ENCODE measurements around the gene SYMPK.

The SYMPK gene

DNA sequence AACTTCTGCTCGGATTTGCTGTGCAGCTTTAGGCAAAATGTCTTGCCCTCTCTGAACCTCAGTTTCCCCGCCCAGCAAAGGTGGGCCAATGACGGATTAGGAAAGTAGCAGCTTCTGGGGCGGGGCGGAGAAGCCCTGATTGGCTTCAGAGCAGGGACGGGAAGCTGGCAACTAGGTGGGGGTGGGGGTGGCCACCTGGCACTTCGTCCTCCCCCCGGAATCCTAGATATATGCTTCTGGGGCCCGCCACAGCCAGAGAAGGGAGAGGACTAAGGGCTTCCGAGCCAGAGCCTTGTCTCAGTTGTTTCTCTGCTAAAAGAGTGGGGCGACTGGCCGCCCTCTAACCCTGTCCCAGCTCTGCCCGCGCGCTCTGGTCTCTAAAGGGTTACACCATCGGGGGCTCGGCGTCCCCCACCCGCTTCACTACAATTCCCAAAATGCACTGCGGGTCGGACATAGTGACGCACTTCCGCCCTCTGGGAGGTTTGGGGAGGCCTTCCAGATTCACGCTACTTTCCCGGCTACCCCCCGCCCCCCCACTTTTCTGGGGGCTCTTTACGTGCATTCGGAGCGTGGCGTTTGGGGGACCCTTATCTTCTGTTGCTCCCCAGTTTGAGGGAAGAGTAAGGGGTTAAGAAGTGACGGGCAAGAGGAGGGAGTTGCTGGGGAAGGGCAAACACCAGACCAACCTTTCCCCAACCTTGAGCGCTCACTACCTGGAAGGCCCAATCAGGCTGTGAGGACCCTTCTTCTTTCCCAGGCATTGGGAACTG lies 23.7 kb upstream of the SYMPK start:
- peak overlapping the region; percentile 83 for H3K27ac ChIP-seq
- DNase-seq (ENCODE audit: low read depth, low spot score), result peak; percentile 88

DNA sequence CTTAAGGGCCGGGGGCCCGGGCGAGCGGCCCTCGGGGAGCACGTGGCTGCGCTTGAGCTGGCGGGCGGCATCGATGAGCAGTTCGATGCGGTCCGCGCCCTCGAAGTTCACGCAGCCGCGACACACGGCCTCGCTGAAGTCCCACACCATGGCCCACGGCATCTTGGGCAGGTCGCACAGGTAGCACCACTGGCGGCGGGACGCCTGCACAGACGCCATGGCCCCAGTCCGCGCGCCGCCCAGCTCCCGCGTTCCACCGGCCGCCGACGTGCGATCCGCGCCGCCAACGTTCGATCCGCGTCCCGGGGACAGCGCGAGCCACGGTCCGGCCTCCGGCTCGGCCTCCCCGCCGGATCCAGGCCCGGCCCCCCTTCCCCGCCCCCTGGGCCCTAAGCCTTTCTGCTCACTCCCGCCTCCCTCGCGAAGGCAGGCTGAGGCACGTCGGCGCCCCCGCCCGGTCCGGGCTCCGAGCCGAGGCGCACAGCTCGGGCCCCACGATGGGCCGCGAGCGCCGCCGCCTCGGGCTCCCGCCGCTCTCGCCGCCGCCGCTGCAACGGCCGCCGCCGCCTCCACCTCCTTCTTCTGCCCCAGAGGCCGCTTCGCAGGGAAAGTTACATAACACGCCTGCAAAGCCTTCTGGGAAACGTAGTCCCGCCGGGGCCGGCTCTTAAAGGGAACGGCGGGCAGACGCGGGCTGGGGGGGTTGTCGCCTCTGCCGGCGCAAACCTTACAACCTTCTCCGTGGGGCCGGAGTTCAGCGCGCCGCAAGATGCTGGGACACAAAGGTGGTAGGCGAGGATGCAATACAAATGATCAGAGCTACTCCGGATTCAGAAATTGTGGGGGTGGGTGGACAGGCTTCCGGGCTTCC lies 22.8 kb upstream of the SYMPK start, which contains the start of gene IRF2BP1:
Gene IRF2BP1, minus strand, starts transcription at position 586 of the 871 bp plus-strand sequence. Its CDS starts 367 bp downstream, at position 219.
- H3K27ac ChIP-seq, result peak within 1 kb of the TSS; percentile 83

GRCh38 chr19:45884682-45885555 lies 22.0 kb upstream of the SYMPK start:
- DNase-seq (ENCODE audit: low read depth, low spot score), result no peak
- peak overlapping the region; percentile 83 for H3K27ac ChIP-seq

More for the DNA sequence above, 22.8 kb upstream of the SYMPK start, which contains the start of gene IRF2BP1:
- DNase-seq (ENCODE audit: low read depth, low spot score), result peak; percentile 70

- no peak overlapping the region for H3K27ac ChIP-seq
- no peak for DNase-seq (ENCODE audit: low read depth, low spot score)
Observed at GRCh38 chr19:45883881-45884681, 21.1 kb upstream of the SYMPK start.

GRCh38 chr19:45883586-45883880 lies 20.6 kb upstream of the SYMPK start:
- DNase-seq (ENCODE audit: low read depth, low spot score), result no peak
- H3K27ac ChIP-seq, result no peak overlapping the region

GRCh38 chr19:45882652-45883585 lies 20.0 kb upstream of the SYMPK start:
- DNase-seq (ENCODE audit: low read depth, low spot score), result no peak
- peak overlapping the region; percentile 41 for H3K27ac ChIP-seq

GRCh38 chr19:45881909-45882528 lies 19.1 kb upstream of the SYMPK start:
- H3K27ac ChIP-seq, result no peak overlapping the region
- no peak for DNase-seq (ENCODE audit: low read depth, low spot score)

DNA sequence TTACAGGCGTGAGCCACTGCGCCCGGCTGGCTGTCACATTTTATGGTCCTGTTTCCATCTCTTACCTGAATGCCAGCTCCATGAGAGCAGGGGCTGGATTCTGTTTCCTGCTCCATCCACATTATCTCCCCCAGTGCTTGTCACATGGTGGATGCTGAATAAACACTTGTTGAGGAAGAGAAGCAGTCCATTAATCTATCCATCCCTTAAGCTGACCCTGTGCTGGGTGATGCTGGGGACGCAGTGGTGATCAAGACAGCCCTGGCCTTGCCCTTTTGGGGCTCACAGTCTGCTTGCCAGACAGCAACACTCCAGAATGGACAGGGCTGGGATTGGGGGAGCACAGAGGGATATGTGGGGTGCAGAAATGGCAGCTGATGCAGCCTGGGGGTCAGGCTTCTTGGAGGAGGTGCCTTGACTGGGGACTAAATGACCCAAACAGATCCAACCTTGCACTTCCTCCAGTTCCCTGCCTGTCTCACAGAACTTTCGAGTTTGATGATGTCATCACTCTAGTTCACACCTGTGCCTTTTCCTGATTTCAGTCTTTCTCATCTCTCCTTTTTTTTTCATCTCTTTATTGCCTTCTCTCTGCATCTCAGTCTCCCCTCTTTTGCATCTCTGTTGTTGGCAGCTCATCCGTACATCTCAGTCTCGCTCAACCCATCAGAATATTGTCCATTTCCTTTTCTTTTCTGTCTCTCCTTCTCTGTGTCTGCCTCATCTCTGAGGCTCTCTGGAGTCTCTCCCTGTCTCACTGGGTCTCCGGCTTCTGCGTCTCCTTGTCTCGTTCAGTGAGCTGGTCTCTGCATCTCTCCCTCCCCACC lies 18.3 kb upstream of the SYMPK start:
- no peak overlapping the region for H3K27ac ChIP-seq
- no peak for DNase-seq (ENCODE audit: low read depth, low spot score)

DNA sequence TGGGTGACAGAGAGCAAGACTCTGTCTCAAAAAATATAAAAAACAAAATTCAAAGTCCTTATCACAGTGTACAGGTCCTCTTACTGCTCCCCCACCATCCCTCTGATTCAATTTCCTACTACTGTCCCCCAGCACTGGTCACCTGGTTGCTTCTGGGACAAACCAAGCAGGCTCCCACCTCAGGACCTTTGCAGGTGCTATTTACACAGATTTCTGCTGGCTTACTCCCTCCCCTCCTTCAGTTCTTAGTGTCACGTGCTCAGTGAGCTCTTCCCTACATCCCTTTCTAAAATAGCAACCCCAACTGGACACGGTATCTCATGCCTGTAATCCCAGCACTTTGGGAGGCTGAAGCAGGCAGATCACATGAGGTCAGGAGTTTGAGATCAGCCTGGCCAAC lies 17.0 kb upstream of the SYMPK start:
- H3K27ac ChIP-seq, result no peak overlapping the region
- no peak for DNase-seq (ENCODE audit: low read depth, low spot score)

GRCh38 chr19:45879055-45879454 lies 16.1 kb upstream of the SYMPK start:
- no peak for DNase-seq (ENCODE audit: low read depth, low spot score)

GRCh38 chr19:45878043-45878794 lies 15.3 kb upstream of the SYMPK start:
- H3K27ac ChIP-seq, result no peak overlapping the region
- DNase-seq (ENCODE audit: low read depth, low spot score), result no peak

More at GRCh38 chr19:45879055-45879454, 16.1 kb upstream of the SYMPK start:
- H3K27ac ChIP-seq, result no peak overlapping the region

GRCh38 chr19:45876411-45877197 lies 13.7 kb upstream of the SYMPK start:
- H3K27ac ChIP-seq, result no peak overlapping the region
- DNase-seq (ENCODE audit: low read depth, low spot score), result no peak

DNA sequence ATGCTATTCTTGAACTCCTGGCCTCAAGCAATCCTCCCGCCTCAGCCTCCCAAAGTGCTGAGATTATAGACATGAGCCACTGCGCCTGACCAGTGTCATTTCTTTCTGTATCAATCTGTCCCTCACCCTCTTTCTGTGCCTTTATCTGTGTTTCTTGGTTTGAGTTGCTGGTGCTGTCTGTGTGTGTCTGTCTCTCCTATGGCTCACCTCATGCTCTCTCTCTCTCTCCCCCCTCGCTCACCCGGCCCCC lies 13.1 kb upstream of the SYMPK start:
- H3K27ac ChIP-seq, result no peak overlapping the region

GRCh38 chr19:45874620-45874966 lies 11.6 kb upstream of the SYMPK start:
- no peak for DNase-seq (ENCODE audit: low read depth, low spot score)
- H3K27ac ChIP-seq, result no peak overlapping the region

More for the DNA sequence above, 13.1 kb upstream of the SYMPK start:
- DNase-seq (ENCODE audit: low read depth, low spot score), result no peak

GRCh38 chr19:45873219-45873772 lies 10.3 kb upstream of the SYMPK start:
- DNase-seq (ENCODE audit: low read depth, low spot score), result no peak
- no peak overlapping the region for H3K27ac ChIP-seq
